OCI-LY3 (cell line): Measurements from ENCODE around the gene ATP1A4.
A peak's percentile ranks its signal among the peaks of the same experiment; 100 is the strongest.

Experiments
- H2AFZ ChIP-seq: fragments of 200-600, 300-600 bp; shearing (Covaris generic); 2 replicates; pipeline ENCODE4 v1.6.0; 2014; ENCODE audit warnings: antibody characterized with exemption, low read depth, low read length
- H3K27ac ChIP-seq: fragments of 200-600, 300-600 bp; sonication (generic); 2 replicates; pipeline ENCODE4 v1.5.1; 2014; ENCODE audit warnings: mild to moderate bottlenecking, low read length, moderate library complexity, mixed read lengths
- H3K27me3 ChIP-seq: fragments of 200-600, 300-600 bp; sonication (generic); 2 replicates; pipeline ENCODE4 v1.6.1; 2014; ENCODE audit warnings: low read depth, low read length, mixed read lengths
- H3K36me3 ChIP-seq: fragments of 200-600, 300-600 bp; sonication (generic); replicated peaks from 2 replicates; pipeline ENCODE3; 2014; ENCODE audit warnings: low read depth, low read length, mixed read lengths
- H3K4me1 ChIP-seq: fragments of 300-600, 200-600 bp; sonication (generic); 2 replicates; pipeline ENCODE4 v1.6.1; 2014; ENCODE audit warnings: low read length, mixed read lengths
- H3K4me2 ChIP-seq: fragments of 200-600, 300-600 bp; sonication (generic); 2 replicates; pipeline ENCODE4 v1.6.1; 2014; ENCODE audit warnings: low read length, mixed read lengths
- H3K4me3 ChIP-seq: fragments of 300-600, 200-600 bp; sonication (generic); 2 replicates; pipeline ENCODE4 v1.5.1; 2014; ENCODE audit warnings: antibody characterized with exemption, mild to moderate bottlenecking, low read length, moderate library complexity
- H3K79me2 ChIP-seq: fragments of 300-600, 200-600 bp; shearing (Covaris generic); 2 replicates; pipeline ENCODE4 v1.6.1; 2014; ENCODE audit warnings: mild to moderate bottlenecking, low read length, mixed read lengths
- H3K9ac ChIP-seq: fragments of 300-600, 200-600 bp; shearing (Covaris generic); 2 replicates; pipeline ENCODE4 v1.6.0; 2014; ENCODE audit warnings: mild to moderate bottlenecking, low read length, moderate library complexity
- H3K9me3 ChIP-seq: fragments of 200-600, 300-600 bp; shearing (Covaris generic); 2 replicates; pipeline ENCODE4 v1.6.1; 2014; ENCODE audit warnings: low read length, mixed read lengths; ENCODE audit not compliant: insufficient read depth
- H4K20me1 ChIP-seq: fragments of 200-600, 300-600 bp; sonication (generic); 2 replicates; pipeline ENCODE4 v1.6.1; 2016; ENCODE audit warnings: low read length, mixed read lengths; ENCODE audit not compliant: insufficient read depth
- CTCF ChIP-seq: fragments of 200-600, 300-600 bp; sonication (generic); IDR thresholded peaks from 2 replicates; pipeline ENCODE4 v1.5.1; 2014; ENCODE audit warnings: antibody characterized with exemption, low read length, low read depth
- EZH2phosphoT487 ChIP-seq: fragments of 200-600 bp; shearing (Covaris generic); IDR thresholded peaks from 2 replicates; pipeline ENCODE4 v1.6.1; 2018; ENCODE audit warnings: antibody characterized with exemption, mixed run types, low read depth

The ATP1A4 gene

DNA sequence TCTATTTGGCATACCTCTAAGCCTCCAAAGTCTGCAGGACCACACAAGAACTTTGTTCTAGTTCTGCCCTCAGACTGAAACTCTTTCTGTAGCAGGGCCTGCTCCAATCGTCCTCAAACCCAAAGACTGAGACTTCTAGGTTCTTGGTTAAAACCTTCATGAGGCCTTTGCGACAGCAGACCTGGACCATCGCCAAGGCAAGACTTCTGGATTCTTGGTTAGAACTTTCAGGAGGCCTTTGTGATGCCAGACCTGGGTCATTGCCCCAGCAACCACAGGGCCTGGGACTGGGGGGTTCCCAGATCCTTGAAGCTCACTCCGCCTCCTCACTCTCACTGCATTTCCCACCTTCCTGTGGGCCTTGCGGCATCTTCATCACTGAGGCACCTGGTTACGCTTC lies at the start of gene ATP1A4:
Gene ATP1A4 (plus strand): TSS at position 301 of the 400 bp plus-strand sequence. CDS start 438 bp downstream, outside the sequence.
- TF ChIP-seq EZH2phosphoT487 (no peak), CTCF (no peak)
- no peak within 1 kb of the TSS for H3K27ac ChIP-seq
- H3K27me3 ChIP-seq: no peaks in the 10 kb centered on the region
- H3K4me2 ChIP-seq: 0 out of 2 replicates have a peak within 1 kb of the TSS, but pooled peaks have one; percentile 3
- no peaks in the 10 kb centered on the region for H3K36me3 ChIP-seq
- no peak within 1 kb of the TSS for H3K4me3 ChIP-seq
- no peaks in the 10 kb centered on the region for H3K9me3 ChIP-seq
- H3K79me2 ChIP-seq: no peaks in the 10 kb centered on the region
- peaks cover 15% of the 10 kb centered on the region for H3K4me1 ChIP-seq
- no peak within 1 kb of the TSS for H3K9ac ChIP-seq
- no peaks in the 10 kb centered on the region for H4K20me1 ChIP-seq
- H2AFZ ChIP-seq: peak within 1 kb of the TSS; percentile 62; the same call in 1 of the 2 replicates

DNA sequence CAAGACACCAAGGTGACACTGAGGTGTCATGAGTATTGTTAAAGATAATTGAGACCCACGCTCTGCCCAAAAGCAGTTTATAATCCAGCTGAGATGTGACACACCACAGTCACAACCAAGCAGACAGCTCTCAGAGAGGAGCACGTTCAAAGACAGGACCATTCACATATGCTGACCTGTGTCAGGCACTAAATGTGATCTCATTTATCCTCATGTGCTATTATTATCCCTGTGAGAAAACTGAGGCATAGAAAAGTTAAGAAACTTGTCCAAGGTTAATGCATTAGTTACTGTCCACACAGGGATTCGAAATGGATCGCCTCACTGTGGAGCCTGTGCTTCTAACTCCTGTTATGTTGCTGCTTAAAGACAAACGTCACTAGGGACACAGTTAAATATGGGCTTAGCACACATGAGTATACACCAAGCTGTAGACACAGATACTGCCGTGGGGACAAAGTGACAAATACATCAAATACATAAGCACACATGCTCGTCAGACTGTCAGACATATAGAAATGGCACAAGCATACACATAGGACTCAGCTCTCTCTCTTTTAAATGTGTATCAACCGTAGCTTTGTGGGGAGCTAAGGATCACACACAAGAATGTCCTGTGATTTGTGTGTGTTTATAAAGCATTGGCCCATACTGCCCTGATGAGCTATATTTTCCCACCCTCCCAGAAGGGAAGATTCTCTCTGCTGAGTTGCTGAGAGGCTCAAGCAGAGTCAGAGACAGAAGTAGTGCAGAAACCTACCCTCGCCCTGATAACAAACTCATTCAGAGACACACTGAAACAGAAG lies 49.5 kb upstream of the ATP1A4 start:
- Histone ChIP-seq H3K79me2 (peaks cover 9% of the 10 kb centered on the region; the same call in 1 of the 2 replicates), H4K20me1 (no peaks in the 10 kb centered on the region), H2AFZ (peak overlapping the region; percentile 96), H3K27ac (no peak overlapping the region), H3K4me3 (peak overlapping the region; percentile 68; the same call in 1 of the 2 replicates), H3K36me3 (no peaks in the 10 kb centered on the region), H3K4me2 (peak overlapping the region; percentile 96), H3K27me3 (no peaks in the 10 kb centered on the region), H3K9ac (peak overlapping the region; percentile 56; the same call in 1 of the 2 replicates), H3K9me3 (no peaks in the 10 kb centered on the region), H3K4me1 (peaks cover 39% of the 10 kb centered on the region)
- TF ChIP-seq EZH2phosphoT487: no peak
- TF ChIP-seq CTCF: no peak

- Histone ChIP-seq H4K20me1 (no peaks in the 10 kb centered on the region), H3K4me1 (peaks cover 32% of the 10 kb centered on the region)
Measured at GRCh38 chr1:160103658-160104408, 47.6 kb upstream of the ATP1A4 start.

More at GRCh38 chr1:160103658-160104408, 47.6 kb upstream of the ATP1A4 start:
- H2AFZ ChIP-seq: no peak overlapping the region
- H3K27me3 ChIP-seq: no peaks in the 10 kb centered on the region
- no peaks in the 10 kb centered on the region for H3K9me3 ChIP-seq
- H3K4me2 ChIP-seq: no peak overlapping the region
- H3K36me3 ChIP-seq: no peaks in the 10 kb centered on the region
- H3K9ac ChIP-seq: no peak overlapping the region
- no peak overlapping the region for H3K4me3 ChIP-seq
- TF ChIP-seq CTCF (no peak), EZH2phosphoT487 (no peak)
- no peaks in the 10 kb centered on the region for H3K79me2 ChIP-seq
- no peak overlapping the region for H3K27ac ChIP-seq
